ENCODE results near the gene SEMA3B. TPM values are rescaled to one million over a fixed set of nuclear protein-coding genes. Genes with fewer than 3 reads are reported as not detected.

Gene SEMA3B
- total RNA-seq, 1 experiment from 2014 or later, result 5.0 TPM

- DNase-seq (ENCODE audit: low read depth), result no peak
Measured at GRCh38 chr3:50327129-50327528, 58.2 kb downstream of the SEMA3B start.

Small RNAs within 50 kb of the gene (small RNA-seq; reads per million reads assigned to genes)
- not detected for gene MIR5787

Other genes with a start within 250 kb of the SEMA3B start
- gene RBM5, start 180.2 kb upstream of the SEMA3B start, total RNA-seq (2014; rRNA removed; shearing (Covaris generic)), result 54.7 and 65.5 TPM in 2 replicates
- 45.7 and 48.6 TPM in 2 replicates for gene SEMA3F, start 113.8 kb upstream of the SEMA3B start, total RNA-seq (2014; rRNA removed; shearing (Covaris generic))
- not detected in 2 replicates for gene GNAT1, start 77.5 kb upstream of the SEMA3B start, total RNA-seq (2014; rRNA removed; shearing (Covaris generic))
- gene SLC38A3, start 63.9 kb upstream of the SEMA3B start, total RNA-seq (2014; rRNA removed; shearing (Covaris generic)), result 2.2 TPM in 1 of 2 replicates, not detected in the other
- gene GNAI2, start 32.9 kb upstream of the SEMA3B start, total RNA-seq (2014; rRNA removed; shearing (Covaris generic)), result 304 and 403 TPM in 2 replicates
- not detected in 2 replicates for gene LSMEM2, start 9.9 kb downstream of the SEMA3B start, total RNA-seq (2014; rRNA removed; shearing (Covaris generic))
- gene IFRD2, start 23.3 kb downstream of the SEMA3B start, total RNA-seq (2014; rRNA removed; shearing (Covaris generic)), result 168 and 172 TPM in 2 replicates
- gene HYAL3, start 30.3 kb downstream of the SEMA3B start, total RNA-seq (2014; rRNA removed; shearing (Covaris generic)), result 10.4 and 11.6 TPM in 2 replicates
- 13.1 and 23.5 TPM in 2 replicates for gene NAA80, start 30.3 kb downstream of the SEMA3B start, total RNA-seq (2014; rRNA removed; shearing (Covaris generic))
- gene HYAL1, start 34.4 kb downstream of the SEMA3B start, total RNA-seq (2014; rRNA removed; shearing (Covaris generic)), result 0.40 and 0.43 TPM in 2 replicates
- 91.6 and 97.5 TPM in 2 replicates for gene HYAL2, start 53.6 kb downstream of the SEMA3B start, total RNA-seq (2014; rRNA removed; shearing (Covaris generic))
- gene TUSC2, start 59.1 kb downstream of the SEMA3B start, total RNA-seq (2014; rRNA removed; shearing (Covaris generic)), result 40.6 and 53.3 TPM in 2 replicates
- gene RASSF1, start 71.7 kb downstream of the SEMA3B start, total RNA-seq (2014; rRNA removed; shearing (Covaris generic)), result 12.5 and 15.0 TPM in 2 replicates
- 1.4 and 2.8 TPM in 2 replicates for gene ZMYND10, start 76.6 kb downstream of the SEMA3B start, total RNA-seq (2014; rRNA removed; shearing (Covaris generic))
- gene NPRL2, start 81.6 kb downstream of the SEMA3B start, total RNA-seq (2014; rRNA removed; shearing (Covaris generic)), result 47.5 and 57.4 TPM in 2 replicates
- 63.2 and 69.0 TPM in 2 replicates for gene CYB561D2, start 81.7 kb downstream of the SEMA3B start, total RNA-seq (2014; rRNA removed; shearing (Covaris generic))
- 75.7 and 90.1 TPM in 2 replicates for gene TMEM115, start 90.4 kb downstream of the SEMA3B start, total RNA-seq (2014; rRNA removed; shearing (Covaris generic))
- 0.56 TPM in 1 of 2 replicates, not detected in the other for gene CACNA2D2, start 234.5 kb downstream of the SEMA3B start, total RNA-seq (2014; rRNA removed; shearing (Covaris generic))

Data from HT1080 (cell line).